Measurements from ENCODE around the gene TWSG1. TPM values are rescaled to one million over a fixed set of nuclear protein-coding genes. Genes with fewer than 3 reads are reported as not detected.
"Not testable (repeated sequence)": the region's sequence is repeated elsewhere in the genome, so short reads cannot be mapped to it uniquely, and the experiment has no call there.

Gene TWSG1
- total RNA-seq, 1 donor from 2014 or later = 149 TPM

- DNase-seq (ENCODE audit: low spot score) = not testable (repeated sequence)
Observed at GRCh38 chr18:9450920-9451319, 116.3 kb downstream of the TWSG1 start.

Other genes with a start within 250 kb of the TWSG1 start
- gene NDUFV2, start 232.1 kb upstream of the TWSG1 start, total RNA-seq (ENCODE audit: insufficient read depth, low replicate concordance) = 50.8 TPM
- gene ANKRD12, start 198.0 kb upstream of the TWSG1 start, total RNA-seq (ENCODE audit: insufficient read depth, low replicate concordance) = 39.5 TPM
- gene RALBP1, start 140.7 kb downstream of the TWSG1 start, total RNA-seq (ENCODE audit: insufficient read depth, low replicate concordance) = 61.9 TPM